MV-4-11 (cell line): Measurements from ENCODE around the gene MARCHF10.

Experiments
- DNase-seq: peaks from one replicate; lab custom pipeline; 2025; lab: John Stamatoyannopoulos, UW

MARCHF10 gene

DNA sequence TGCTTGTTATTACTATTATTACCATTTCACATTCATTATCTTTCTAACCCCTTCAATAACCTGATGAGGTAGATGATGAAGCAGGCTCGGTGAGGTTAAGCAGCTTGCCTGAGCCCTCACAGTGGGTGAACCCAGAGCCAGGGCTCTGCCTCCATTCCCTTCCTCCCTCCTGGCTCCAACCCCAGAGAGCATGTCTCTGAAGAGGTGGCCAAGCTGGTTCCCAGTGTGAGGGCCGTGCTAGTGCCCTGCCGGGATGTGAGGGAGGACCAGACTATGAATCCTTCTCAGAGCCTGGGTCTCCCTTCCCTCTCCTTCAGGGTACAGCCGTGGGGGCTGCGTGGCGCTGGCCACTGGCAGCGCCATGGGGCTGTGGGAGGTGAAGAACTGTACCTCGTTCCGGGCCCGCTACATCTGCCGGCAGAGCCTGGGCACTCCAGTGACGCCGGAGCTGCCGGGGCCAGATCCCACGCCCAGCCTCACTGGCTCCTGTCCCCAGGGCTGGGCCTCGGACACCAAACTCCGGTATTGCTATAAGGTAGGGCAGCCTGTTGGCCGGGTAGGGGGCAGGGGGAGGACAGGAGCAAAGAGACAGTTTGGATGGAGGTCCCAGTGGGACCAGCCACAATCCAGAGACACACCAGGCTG lies 131.0 kb downstream of the MARCHF10 start:
- DNase-seq: no peak

DNA sequence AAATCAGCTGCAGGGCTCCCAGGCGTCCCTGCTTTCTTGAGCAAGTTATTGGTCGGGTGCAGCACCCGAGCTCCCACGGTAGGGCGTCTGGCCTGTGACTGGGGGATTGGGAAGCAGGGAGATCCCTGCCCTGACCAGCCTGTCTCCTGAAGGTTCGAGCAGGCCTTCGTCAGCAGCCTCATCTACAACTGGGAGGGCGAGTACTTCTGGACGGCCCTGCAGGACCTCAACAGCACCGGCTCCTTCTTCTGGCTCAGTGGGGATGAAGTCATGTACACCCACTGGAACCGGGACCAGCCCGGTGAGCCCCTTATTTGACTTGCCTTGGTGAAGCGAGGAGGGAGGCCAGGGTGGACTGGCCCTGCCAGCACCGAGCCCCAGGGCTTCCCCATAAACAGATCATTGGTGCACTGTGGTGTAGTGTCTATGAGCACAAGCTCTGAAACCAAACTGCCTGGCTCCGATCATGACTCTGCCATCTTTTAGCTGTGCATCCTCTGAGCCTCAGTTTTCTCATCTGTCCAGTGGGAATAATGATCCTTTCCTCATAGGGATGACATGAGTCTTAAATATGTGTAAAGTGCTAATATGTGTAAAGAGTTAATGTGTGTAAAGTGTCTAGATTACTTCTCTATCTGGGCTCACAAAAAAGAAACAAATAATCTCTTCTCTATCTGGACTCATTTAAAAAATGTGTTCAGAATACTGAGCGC lies 131.7 kb downstream of the MARCHF10 start:
- no peak for DNase-seq

DNA sequence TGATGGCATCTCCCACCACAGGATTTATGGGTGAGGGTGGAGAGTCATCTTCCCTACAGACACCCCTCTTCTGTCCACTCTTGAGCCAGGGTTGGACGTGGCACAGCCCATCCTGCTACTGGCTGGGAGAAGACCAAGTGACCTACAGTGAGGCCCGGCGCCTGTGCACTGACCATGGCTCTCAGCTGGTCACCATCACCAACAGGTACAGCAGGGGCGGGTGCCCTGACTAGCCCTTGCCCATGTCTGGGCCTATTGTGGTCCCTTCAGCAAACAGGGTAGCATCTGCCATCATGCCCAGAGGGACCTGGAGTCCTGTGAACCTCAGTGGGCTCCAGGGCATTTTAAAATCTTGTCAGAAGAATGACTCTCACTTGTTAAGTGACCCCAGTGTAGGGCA lies 132.4 kb downstream of the MARCHF10 start:
- no peak for DNase-seq

DNA sequence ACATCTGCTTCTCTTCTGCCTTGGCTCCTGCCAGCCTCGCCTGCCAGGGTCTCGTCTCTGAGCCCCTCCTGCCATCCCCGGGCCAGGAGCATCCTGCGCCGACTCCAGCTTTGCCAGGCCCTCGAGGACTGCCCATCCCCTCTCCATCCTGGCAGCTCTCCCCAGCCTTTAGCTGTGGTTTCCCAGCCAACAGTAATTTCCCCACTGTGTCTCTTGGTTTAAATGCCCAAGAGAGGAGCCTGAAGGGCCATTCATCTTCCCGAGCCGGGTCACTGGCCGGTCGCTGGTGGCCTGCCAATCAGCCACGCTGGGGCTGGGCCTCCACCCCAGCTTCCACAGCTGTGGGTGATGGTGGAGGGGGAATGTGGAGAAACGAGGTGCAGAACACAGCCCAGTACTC lies 132.9 kb downstream of the MARCHF10 start:
- no peak for DNase-seq

DNA sequence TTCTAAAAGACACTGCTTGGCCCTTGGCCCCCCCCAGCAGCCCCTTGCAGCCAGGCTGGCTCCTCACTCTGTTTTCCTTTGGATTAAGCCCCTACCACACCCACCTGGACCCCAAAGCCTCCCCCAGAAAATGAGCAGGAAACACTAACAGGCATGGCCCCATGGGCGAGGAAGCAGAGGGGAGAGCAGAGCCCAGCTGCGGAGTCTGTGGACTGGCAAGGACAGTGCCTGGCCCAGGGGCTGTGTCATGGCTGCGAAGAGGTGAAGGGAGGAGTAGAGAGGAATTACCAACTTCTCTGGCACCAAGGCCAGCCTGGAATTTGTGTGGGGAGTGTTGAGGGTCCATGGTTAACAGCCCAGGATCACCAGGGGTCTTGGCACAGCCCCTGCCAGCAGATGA lies 133.3 kb downstream of the MARCHF10 start:
- no peak for DNase-seq

DNA sequence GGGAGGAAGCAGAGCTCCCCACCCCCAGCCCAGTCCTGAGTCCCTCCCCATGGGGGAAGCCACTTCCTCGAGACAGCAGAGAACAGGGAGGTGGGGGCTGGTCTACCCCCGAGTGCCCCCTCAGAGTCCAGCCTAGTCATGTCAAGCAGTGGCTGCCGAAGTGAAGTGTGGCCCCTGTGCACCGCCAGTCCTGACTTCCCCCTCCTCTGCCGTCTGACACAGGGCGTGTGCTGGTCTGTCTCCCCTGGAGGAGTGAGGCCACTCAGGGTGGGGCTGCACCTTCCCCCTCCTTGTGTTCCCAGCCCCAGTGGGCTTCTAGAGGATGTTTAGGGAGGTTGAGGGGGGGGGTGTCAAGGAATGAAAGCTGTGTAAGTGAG lies 133.8 kb downstream of the MARCHF10 start:
- no peak for DNase-seq

DNA sequence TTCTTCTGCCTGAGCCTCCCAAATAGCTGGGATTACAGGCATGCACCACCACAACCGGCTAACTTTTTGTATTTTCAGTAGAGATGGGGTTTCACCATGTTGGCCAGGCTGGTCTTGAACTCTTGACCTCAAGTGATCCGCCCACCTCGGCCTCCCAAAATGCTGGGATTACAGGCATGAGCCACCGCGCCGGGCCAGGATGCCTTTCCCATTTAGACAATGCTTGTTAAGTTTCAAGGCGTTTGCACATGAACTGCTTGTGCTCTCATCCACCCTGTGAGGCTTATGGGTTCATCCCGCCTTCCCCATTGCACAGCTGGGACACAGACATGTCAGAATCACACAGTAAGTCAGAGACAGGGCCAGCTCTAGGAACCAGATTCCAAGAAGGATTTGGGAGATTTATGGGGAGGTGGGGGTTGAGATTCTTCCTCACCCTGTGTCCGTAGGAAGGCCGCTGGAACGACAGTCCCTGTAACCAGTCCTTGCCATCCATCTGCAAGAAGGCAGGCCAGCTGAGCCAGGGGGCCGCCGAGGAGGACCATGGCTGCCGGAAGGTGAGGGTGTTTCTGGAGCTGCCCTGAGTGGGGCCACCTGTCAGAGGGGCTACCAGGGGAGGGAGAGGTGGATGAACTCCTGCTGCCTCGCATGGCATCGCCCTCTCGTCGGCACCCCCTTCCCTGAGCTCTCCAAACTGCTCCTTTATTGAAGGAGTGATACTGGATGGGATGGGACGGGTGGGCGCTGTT lies 134.3 kb downstream of the MARCHF10 start:
- no peak for DNase-seq

DNA sequence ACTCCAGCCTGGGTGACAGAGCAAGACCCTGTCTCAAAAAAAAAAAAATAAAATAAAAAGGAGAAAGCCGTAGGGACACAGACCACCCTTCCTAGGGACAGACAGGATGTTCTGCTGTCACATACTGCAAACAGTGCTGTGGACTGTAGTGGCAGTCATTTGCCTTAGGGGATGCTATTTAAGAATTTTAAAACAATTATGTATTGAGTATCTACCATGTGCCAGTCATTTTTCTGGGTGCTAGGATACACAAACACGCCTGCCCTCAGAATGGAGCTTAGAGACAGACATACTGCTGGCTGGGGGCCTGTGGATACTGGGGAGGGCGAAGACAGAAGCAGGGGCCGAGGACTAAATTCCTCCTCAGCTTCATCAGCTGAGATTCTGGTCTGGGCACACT lies 135.2 kb downstream of the MARCHF10 start:
- no peak for DNase-seq

DNA sequence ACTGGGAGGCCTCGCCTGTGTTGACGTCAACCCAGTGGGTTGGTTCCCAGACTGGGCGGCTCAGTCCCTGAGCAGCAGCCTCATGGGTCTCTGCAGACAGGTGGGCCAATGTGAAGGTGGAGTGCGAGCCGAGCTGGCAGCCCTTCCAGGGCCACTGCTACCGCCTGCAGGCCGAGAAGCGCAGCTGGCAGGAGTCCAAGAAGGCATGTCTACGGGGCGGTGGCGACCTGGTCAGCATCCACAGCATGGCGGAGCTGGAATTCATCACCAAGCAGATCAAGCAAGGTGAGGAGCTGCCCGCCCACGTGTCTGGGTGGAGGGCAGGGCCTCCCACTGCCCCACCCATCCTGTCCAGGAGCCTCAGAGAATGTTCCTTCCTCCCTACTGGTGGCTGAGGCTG lies 136.6 kb downstream of the MARCHF10 start:
- no peak for DNase-seq

DNA sequence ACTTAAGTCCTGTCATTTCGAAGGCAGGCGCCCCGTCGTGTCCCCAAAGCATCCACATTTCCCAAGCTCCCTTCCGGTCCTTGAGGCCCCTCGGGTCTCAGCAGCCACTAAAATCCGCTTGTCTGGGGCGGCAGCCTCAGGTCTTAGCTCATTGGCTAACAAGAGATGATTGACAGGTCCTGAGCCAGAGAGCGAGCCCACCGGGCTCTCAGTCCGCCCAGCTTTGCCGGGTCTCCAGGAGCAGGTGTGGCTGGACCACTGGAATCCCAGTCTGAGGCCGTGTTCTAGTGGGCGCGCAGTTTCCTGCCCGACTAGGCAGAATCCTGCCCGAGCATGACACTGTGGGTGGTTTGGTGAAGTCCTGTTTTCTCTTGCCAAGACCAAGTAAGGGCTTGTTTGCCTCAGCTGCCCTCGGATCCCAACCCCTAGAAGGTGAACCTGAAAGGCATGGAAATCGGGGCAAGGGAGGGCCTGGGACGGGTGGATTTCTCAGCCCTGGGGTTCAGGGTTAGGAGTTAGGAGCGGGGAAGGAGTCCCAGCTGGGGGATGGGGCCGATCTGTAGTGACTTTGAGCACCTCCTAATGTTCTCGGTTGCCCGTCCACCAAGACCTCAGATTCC lies 137.8 kb downstream of the MARCHF10 start:
- DNase-seq: no peak

DNA sequence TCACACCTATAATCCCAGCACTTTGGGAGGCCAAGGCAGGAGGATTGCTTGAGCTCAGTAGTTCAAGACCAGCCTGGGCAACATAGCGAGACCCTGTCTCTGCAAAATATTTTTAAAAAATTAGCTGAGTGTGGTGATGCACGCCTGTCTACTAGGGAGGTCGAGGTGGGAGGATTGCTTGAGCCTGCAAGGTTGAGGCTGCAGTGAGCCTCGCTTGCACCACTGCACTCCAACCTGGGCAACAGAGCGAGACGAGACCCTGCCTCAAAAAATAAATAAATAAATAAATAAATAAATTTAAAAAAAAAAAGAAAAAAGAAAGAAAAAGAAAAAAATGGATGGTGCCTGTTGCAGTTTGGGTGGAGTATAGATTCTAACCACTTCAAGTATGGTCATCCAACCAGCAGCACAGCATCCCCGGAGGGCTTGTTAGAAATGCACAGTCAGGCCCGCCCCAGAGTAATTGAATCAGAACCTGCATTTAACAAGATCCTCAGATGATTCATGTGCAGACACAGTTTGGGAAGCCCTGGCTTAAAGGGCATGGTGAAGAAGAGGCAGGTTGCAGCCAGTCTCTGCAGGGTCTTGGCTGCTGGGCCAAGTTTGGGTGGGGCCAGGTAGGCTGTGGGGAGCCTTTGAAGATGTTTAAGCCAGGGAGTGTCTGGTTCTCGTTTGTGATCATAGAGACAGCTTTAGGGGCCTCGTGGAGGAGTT lies 139.9 kb downstream of the MARCHF10 start:
- DNase-seq: no peak

DNA sequence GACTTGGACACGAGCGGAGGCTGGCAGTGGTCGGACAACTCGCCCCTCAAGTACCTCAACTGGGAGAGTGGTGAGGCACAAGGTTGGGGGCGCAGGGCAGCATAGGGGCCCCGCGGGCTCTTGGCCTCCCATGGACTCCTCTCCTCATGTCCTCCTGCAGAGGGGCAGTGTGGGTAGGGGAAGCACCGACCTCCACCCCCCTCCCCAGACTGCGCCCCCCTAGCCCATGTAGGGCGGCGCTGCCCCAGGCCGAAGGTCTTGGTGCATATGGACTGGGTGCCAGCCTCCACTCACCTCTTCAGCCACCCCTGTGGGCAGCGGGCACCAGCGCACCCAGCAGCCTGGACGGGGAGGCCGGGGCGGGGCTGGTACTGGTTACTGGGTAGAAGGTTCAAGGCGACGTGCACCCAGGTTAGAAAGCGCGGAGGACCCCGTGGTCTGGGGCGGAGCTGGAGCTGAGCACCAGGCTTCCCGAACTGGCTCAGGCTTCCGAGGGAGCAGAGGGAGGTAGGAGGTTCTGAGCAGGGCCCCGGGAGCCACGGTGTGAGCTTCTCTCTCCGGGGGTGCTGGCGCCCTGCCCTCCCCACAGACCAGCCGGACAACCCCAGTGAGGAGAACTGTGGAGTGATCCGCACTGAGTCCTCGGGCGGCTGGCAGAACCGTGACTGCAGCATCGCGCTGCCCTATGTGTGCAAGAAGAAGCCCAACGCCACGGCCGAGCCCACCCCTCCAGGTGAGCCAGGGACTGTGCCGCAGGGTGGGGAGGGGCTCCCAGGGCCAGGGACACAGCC lies 141.1 kb downstream of the MARCHF10 start:
- DNase-seq: no peak

DNA sequence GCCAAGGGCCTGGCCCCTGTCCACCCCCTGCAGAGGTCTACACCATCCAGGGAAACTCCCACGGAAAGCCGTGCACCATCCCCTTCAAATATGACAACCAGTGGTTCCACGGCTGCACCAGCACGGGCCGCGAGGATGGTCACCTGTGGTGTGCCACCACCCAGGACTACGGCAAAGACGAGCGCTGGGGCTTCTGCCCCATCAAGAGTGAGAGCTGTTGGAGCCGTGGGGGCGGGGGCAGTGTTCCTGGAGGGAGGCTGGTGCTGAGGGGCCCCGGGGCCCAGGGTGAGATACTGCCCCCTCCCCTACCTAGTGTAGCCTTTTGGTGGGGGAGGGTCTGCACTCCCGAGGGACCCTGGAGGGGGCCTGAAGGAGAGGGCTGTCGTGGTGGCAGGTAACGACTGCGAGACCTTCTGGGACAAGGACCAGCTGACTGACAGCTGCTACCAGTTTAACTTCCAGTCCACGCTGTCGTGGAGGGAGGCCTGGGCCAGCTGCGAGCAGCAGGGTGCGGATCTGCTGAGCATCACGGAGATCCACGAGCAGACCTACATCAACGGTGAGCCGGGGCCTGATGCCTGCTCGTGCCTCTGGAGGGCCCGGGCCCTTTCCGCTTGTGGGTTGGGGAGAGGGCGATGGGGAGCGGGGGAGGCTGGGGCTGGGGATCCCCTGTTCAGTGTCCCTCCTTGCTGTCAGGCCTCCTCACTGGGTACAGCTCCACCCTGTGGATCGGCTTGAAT lies 141.9 kb downstream of the MARCHF10 start:
- no peak for DNase-seq

DNA sequence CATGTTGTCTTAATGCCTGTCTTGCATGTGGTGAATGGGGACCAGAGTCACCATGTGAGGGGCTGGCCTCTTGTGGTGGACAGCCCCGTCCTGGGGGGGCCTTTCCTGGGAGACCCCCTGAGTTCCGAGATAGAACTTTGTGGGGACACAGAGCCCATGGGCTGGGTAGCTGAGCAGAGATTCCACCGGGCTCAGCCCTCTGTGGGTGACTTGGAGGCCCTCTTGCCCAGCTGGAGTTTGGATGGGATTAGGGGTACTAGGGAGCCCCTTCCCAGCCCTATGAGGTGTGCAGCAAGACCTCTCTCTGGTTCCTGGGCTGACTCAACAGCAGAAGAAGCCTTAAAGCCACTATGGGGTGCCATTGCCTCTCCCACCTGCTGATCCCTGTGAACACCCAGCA lies 142.5 kb downstream of the MARCHF10 start:
- DNase-seq: no peak

DNA sequence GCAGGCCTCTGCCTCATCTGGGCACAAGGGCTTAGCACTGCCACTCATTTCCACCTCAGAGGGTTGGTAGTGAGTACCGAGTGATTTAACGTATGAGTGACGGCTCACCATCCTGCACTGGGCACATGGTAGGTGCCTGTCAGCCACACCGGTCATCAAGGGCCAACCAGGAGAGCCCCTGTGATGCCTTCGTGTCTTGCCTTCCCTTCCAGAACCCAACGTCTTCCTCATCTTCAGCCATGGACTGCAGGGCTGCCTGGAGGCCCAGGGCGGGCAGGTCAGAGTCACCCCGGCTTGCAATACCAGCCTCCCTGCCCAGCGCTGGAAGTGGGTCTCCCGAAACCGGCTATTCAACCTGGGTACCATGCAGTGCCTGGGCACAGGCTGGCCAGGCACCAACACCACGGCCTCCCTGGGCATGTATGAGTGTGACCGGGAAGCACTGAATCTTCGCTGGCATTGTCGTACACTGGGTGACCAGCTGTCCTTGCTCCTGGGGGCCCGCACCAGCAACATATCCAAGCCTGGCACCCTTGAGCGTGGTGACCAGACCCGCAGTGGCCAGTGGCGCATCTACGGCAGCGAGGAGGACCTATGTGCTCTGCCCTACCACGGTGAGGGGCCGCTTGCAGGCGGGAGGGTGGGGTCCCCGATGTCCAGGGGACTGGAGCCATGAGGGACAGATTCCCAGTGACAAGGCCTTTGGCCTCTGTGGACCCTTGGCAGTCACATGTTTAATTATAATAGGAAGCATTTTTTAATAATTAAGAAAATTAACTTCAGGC lies 143.6 kb downstream of the MARCHF10 start:
- no peak for DNase-seq

DNA sequence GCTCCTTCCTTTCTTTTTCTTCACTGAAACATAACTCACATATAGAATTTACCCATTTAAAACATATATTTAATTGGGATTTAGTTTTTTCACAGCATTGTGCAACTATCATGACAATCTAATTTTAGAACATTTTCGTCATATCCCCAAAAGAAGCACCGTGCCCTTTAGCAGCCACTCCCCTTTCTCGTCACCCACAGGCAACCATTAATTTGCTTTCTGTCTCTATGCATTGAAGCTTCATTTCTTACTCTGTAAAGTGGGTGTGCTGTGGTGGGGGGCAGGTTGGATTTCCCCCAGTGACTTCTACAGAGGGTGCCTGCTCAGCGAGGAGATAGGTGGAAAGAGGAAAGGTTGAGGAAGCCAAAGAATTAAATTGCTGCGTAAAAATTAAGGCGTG lies 144.8 kb downstream of the MARCHF10 start:
- peak; percentile 31 for DNase-seq

DNA sequence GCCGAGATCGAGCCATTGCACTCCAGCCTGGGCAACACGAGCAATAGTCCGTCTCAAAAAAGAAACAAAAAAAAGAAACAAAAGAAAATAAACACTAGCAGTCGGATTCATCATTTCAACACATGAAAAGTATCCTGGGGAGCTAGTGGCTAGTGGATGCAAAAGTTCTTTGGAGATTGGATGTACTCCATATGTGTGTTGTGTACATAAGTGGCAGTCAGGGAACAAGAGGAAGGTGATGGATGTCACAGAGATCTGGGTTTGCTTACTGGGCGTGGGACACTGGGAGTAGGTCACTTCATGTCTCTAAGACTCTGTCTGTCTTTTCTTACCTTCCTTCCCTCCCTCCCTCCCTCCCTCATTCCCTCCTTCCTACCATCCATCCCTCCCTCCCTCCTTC lies 145.3 kb downstream of the MARCHF10 start:
- no peak for DNase-seq

DNA sequence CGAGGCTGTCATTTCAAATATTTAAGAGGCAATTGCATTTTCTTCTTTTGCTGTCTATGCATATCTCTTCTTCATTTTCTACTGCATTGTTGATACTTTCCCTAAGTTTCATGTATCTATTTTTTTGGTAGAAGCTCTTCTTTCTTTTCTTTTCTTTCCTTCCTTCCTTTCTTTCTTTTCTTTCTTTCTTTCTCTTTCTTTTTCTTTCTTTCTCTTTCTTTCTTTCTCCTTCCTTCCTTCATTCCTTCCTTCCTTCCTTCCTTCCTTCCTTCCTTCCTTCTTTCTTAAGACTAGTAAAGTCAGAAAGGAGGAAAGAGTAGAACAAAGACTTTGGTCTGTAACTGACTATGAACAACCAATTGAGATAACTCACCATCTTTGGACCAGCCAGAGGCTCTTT lies 146.8 kb downstream of the MARCHF10 start:
- no peak for DNase-seq

DNA sequence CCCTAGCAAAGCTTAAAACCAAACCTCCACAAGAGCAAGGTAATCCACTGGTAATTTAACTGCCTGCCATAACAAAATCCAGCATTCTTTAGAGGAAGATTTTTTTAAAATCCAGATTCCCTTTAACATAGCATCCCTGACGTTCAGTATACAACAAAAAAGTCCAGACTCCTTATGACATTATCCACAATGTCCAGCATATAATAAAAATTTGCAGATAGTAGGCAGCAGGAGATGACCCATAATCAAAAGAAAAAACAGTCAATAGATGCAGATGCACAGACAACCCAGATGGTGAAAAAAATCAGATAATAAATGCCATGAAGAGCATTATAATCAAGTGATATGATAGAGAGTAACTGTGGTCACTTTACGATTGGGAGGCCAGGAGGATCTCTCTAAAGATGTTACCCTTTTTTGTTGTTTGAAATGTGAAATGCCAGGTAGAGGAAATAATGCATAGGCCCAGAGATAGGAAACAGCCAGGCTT lies 147.4 kb downstream of the MARCHF10 start:
- DNase-seq: no peak
